ENCODE data around the gene HMGXB4.
A peak's percentile ranks its signal among the peaks of the same experiment; 100 is the strongest.

HMGXB4 gene

DNA sequence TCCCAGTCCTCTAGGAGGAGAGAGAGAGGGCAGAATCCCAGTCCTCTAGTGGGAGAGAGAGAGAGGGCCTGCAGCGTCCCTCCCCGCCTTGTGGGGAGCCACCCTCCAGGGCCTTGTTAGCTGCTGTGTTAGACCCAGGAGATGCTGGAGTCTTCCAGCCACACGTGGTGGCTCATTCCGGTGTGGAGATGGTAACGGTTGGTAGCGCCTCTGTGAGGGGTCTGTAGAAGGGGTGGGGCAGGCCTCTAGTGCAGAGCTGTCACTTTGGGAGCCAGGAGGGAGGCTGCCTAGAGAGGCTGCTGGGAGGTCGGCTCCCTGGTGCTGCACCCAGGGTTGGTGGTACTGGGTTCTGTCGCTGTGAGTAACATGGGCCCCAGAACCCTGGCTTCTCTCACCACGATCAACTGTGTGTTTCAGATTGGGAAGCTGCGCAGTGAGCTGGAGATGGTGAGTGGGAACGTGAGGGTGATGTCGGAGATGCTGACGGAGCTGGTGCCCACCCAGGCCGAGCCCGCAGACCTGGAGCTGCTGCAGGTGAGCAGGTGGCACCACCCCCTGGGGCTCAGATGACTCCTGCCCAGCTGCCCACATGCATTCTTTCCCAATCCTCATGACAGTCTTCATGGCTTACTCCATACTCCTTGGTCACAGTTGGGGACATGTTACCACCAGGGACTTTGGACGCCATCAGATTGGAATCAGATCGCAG, 69.7 kb downstream of the HMGXB4 start:
- no peak for DNase-seq (ENCODE audit: low read depth)

DNA sequence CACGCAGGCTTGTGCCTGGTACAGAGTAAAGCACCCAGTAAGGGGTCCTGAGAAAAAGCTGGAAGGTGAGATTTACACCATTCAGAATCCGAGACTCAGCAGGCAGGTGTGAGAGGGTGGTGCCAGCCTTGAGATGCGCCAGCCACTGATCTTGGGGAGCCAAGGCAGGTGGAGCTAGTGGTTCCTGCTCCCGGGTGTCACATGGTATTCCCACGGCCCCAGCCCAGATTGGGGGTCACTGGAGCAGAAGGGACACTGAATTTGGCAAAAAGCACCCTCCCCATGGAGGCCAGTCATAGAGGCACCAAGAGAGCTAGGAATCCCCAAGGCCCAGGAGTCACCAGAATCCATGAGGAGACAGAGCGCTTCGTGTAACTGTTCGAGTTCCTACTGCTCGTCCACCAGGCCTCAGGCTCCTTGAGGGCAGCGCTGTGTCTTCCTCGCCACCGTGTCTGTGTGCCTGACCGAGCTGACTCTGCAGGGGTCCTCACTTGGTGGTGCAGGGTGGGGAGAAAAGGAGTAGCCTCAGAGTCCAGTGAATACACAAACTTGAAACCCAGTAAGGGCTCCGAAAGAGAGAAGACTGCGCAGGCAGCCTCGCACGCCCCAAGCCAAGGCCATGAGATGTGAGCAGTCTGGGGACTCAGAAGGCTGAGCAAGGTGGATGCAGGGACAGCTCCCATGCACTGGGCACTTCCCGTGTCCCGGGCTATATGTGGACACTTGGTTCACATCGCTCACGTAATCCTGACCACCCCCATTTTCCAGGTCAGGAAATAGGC, 70.6 kb downstream of the HMGXB4 start:
- DNase-seq (ENCODE audit: low read depth): no peak

DNA sequence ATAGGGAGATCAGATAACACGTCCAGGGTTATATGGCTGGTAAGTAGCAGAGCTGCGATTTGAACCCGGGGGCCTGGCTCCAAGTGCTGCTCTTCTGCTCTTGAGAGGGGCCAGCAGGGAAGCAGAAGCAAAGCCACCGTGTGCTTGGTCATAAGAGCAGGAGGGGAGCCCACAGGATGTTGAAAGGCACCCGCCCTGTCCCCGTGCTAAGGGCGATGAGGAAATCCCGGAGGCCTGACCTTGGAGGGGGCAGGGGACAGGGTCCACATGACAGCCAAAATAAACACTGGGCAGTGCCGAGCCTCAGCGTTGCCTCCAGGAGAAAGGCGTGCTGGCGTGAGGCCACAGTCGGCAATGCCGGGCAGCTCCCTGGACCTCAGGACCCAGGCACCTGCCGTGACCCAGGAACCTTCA, 71.2 kb downstream of the HMGXB4 start:
- no peak for DNase-seq (ENCODE audit: low read depth)

DNA sequence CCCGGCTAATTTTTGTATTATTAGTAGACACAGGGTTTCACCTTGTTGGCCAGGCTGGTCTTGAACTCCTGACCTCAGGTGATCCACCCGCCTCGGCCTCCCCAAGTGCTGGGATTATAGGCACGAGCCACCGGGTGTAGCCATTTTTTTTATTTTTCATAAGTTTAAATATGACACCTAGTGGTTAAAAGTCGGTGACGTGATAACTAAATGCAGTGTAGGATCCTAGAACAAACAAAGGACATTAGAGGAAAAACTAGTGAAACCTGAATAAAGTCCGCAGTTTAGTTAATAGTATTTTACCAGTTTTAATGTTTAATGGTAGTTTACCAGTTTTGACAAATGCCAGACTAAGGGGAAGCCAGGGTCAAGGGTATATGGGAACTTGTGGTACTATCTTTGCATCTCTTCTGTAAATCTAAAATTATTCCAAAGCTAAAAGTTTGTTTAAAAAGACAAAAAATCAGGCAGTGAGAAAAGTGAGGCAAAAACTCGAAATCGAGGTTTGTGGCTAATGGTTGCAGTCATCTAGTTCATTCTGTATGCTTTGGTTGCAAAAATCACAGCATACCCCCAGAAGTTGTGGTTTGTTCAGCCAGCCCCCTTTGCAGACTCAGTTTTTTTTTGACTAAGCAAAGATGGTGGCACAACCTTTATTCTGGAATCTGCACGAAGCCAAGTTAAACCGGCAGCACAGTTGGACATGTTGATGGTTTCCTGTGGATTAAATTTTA, 72.0 kb downstream of the HMGXB4 start:
- no peak for DNase-seq (ENCODE audit: low read depth)

DNA sequence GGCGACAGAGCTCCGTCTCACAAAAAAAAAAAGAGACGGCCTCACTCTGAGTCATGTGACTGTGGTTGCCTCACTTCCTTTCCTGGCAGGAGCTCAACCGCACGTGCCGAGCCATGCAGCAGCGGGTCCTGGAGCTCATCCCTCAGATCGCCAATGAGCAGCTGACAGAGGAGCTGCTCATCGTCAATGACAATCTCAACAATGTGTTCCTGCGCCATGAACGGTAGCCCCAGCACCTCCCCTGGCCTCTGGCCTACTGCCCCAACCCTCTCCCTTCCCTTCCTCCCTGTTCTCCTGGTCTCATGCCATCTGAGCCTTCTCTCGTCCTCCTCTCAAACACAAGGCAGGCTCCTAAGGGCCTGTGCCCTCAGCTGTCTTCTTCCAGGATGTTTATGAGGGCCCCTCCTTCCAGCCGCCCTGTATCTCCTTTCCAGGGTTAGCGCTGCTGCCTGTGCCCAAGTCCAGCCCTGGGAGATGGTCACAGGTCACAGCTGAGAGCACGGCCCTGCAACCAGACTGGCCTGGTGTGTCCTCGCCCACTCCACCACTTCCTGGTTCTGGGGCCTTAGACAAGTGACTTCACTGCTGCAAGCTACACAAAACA, 73.1 kb downstream of the HMGXB4 start:
- peak; percentile 87 for DNase-seq (ENCODE audit: low read depth)

DNA sequence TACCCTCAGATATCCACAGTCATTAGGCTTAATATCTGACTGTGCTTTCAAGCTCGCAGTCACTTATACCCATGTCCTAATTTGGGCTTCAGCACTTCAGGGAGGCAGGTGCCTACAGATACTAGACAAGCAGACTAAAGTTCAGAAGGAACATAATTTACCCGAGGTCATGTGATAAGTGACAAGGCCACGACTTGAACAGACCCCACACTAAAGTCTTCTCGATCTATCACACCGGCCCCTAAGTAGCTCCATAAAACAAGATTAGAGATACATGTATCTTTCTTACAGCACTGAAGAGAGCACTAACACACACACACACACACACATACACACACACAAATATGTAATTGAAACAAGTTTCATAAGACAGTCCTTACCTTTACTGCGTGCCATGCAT, 75.0 kb downstream of the HMGXB4 start:
- no peak for DNase-seq (ENCODE audit: low read depth)

DNA sequence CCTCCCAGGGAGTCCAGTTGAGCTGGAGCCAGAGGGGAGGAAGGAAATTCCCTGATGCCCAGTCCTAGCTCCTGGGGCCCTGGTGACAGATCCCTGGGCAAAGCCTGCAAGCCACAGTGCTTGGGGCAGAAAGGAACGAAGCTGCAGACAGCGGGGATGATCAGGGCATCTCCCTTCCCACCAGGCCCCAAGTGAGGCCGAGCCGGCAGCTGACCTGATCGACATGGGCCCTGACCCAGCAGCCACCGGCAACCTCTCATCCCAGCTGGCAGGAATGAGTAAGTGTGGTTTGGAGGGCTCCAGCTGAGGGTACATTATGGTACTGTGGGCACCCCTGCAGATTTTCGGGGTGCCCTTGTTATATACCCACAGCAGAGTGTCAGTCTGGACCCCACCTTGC, 75.9 kb downstream of the HMGXB4 start:
- DNase-seq (ENCODE audit: low read depth): no peak

DNA sequence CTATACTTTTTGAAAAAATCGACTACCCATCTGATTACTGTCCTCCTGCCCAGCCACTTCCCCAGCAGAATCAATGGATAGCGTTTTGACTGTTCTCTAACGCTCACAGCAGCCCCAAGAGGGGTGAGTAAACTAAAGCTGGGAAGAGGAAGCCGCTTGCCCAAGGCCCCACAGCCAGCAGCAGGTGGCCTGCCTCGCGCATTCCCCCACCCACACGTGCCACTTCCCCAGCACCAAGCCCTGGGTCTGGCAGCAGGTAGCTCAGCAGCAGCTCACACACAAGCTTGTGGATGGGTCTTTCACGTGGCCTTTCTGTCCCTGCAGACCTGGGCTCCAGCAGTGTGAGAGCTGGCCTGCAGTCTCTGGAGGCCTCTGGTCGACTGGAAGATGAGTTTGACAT, 76.7 kb downstream of the HMGXB4 start:
- no peak for DNase-seq (ENCODE audit: low read depth)

DNA sequence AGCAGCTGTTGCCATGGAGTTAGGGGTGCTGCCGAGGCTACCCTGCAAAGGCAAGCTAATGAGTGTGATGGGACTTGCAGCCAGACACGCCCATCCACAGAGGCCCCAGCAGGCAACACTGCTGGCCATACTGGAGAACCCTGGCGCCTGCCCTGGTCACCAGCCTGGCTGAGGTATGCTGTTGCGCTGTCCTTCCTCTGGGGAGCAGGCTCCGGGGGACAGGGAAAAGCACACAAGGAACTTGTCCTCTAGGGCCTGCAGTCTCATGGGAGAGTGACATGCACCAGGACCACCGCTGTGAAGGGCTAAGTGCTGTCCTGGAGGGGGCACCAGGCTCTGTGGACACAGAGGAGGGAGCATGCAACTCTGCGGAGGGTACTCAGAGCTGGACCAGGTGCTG, 78.2 kb downstream of the HMGXB4 start:
- no peak for DNase-seq (ENCODE audit: low read depth)

DNA sequence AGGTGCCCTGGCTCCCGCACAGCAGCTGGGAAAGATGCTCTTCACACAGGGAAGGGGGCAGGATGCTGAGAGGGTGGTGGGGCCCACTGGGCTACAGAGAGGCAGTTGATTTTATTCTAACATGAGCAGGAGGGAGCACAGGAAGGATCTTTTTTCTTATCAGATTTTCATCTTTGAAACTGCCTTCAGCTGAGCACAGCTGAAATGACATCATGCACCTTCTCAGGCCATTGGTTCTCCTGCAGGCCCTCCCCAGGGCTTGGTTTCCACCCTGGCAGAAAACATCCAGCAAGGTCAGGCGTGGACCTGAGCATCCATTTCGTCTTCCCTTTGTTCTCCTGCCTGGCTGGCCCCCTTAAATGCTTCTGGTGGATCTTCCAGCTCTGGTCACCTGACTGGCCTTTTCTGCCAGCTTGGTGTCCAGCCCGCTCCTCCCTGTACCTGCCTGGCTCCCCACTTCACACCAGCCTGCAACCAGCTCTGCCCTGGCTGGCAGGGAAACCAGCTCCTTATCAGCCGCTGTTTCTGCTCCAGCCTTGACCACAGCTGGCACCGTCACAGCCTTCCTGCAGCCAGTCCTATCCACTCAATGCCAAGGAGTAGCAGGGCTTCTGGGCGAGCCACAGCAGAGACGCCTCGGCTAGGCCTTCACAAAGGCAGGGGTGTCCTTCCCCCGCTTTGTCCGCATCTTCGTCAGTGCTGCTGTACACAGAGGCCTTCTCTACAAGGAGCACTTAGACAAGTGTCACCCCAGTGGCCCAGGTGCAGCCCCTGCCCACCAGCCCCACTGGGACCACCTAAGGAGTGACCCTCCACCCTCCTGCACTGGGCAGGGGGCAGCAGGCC, 78.9 kb downstream of the HMGXB4 start:
- DNase-seq (ENCODE audit: low read depth): no peak

DNA sequence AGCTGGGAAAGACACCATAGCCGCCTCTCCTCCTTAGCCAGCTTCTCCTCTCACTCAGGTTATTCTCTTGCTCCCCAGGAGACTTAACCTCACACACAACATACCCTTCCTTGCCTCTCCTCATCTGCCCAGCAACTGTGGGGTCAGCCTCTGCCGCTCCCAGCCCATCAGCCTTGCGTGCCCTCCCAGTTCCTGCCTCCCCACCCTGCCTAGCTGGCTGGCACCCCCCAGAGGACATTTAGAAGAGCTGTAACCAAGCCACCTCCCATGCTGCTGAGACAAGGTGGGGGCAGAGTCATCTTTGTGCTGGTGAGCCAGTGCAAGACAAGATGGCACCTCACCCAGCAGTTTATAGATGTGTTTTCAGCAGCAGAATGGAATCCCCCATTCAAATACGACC, 80.6 kb downstream of the HMGXB4 start:
- DNase-seq (ENCODE audit: low read depth): no peak

DNA sequence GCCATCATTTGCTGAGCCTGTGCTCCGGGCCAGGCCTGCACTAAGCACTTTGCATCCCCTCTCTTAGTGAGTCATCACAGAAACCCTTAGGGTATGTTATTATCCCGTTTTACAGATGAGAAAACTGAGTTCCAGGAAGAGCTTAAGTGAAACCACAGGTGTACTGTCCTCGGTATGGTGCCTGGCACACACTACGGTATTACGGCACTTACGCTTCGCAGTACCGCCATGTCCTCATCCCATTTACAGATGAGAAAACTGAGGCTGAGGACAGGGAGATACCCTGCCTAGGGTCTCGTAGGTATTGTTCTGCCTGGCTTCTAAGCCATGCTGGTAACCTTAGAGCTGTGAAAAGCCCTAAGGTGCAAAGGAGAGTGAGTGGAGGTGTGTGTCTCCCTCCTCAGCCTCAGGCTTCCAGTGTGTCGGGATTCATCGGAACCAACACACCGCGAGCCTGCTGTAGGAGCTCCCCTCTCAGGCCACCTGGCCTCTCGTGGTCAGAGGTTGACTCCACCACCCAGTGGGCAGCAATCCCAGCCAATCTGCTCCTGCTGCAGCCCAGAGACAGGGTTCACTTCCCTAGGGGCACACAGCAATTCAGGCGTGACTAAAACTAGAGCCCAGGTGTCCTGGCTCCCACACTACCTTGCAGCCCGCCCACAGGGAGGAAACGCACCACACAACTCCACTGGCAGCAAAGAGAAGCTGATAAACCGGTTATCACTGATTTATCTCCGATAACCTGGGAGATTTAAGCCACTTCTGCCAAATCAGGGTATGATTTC, 84.0 kb downstream of the HMGXB4 start:
- no peak for DNase-seq (ENCODE audit: low read depth)

DNA sequence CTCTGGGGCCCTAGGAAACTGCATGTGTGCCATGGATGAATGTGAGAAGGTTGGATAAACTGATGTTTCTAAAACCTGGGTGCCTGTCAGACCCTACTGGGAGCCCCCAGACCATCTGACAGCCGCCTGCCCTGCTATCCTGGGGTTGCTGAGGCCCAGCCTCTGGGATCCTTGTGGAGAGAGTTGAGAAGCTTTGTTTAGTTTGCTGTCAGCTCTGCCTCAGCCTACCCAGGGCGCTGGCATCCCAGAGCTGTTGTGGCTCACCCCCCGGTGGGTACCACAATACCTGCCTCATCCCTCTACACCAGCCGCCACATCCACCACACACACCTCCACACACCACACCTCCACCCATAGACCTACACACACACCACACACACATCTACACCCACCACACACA, 85.1 kb downstream of the HMGXB4 start:
- DNase-seq (ENCODE audit: low read depth): no peak

DNA sequence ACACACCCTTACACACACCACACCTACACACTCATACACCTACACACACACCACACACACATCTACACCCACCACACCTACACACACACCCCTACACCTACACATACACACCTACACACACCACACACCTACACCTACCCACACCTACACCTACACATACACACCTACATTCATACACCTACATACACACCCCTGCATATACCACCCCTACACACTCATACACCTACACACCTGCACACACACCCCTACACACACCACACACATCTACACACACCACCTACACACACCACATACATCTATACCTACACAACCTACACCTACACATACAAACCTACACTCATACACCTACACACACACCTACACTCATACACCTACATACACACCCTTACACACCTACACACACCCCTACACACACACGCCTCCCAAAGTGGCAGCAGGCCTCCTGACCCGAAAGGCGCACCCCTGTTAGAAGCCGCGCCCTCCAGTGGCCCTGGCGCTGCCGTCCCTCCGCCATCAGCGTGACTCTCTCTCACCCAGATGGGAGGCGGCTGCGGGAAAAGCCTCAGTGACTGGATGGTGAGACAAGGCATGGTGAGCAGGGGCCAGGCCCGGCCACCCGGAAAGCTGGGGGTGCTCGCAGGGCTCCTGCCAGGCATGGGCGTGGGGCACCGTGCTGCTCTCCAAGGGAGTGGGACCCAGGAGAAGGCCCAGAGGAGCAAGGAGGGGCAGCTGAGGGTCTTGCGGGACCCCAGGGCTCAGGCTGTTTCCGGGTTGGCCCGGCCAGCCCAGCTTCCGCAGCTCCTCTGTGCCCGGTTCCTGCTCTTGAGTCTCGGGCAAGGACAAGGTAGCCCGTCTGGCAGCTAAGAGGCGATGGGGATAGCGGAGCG, 86.6 kb downstream of the HMGXB4 start:
- no peak for DNase-seq (ENCODE audit: low read depth)

DNA sequence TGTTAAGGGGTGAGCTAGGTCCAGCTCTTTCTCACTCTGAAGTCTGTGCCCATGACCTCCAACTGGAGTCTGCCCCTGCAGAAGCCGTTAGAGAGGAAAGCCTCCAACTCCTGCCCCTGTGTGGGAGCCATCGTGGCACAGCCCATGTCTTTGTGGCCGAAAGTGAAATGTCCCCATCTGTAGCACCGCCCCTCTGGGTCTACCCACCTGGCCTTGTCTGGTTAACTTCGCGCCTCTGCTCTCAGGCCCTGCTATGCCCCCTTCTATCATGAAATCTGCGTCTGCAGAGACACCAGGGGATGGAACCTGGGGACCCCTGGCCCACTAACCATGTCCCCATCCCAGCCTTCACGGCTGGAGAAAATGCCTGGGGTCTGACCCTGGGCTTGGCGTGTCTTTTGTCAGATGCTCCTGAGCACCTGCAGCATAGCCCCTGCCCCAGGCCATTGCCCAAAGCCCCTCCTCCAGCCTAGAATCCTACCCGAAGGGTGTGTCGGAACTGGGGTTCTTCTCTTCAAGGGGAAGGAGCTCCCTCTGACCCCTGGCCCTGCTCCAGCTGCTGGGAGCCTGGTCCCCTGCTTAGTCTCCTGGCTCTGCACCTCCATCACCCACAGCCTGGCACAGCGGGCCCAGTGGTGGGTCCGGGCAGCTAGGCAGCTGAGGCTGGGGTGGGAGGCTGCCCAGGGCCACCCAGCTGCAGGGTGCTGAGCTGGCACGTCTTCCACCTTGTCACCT, 87.8 kb downstream of the HMGXB4 start:
- DNase-seq (ENCODE audit: low read depth): no peak
